ENCODE measurements around the gene UBE2E2.

Gene UBE2E2

GRCh38 chr3:23396746-23397145 lies 193.6 kb downstream of the UBE2E2 start:
- Histone ChIP-seq H3K4me3 (ENCODE audit: low read length in 2 of 2) (no peak overlapping the region), H3K4me1 (ENCODE audit: control insufficient read depth in 2 of 2, insufficient read depth in 2 of 2, low read length in 2 of 2) (no peaks in the 10 kb centered on the region), H3K36me3 (ENCODE audit: control insufficient read depth in 2 of 2, insufficient read depth in 2 of 2, low read length in 2 of 2) (no peaks in the 10 kb centered on the region), H3K27ac (ENCODE audit: low read depth in 2 of 2, low read length in 2 of 2) (no peak overlapping the region), H3K9me3 (ENCODE audit: control insufficient read depth in 2 of 2, low read length in 2 of 2) (no peaks in the 10 kb centered on the region), H3K9ac (ENCODE audit: low read depth in 1 of 2, low read length in 2 of 2) (no peak overlapping the region), H3K27me3 (ENCODE audit: control insufficient read depth in 2 of 2, insufficient read depth in 2 of 2, low read length in 2 of 2) (no peaks in the 10 kb centered on the region)

GRCh38 chr3:23399221-23399620 lies 196.1 kb downstream of the UBE2E2 start:
- H3K4me3 ChIP-seq (ENCODE audit: low read length in 2 of 2), result no peak overlapping the region

GRCh38 chr3:23402728-23403492 lies 199.8 kb downstream of the UBE2E2 start:
- H3K9me3 ChIP-seq (ENCODE audit: control insufficient read depth in 2 of 2, low read length in 2 of 2), result no peaks in the 10 kb centered on the region
- no peak overlapping the region for H3K27ac ChIP-seq (ENCODE audit: low read depth in 2 of 2, low read length in 2 of 2)
- no peak overlapping the region for H3K9ac ChIP-seq (ENCODE audit: low read depth in 1 of 2, low read length in 2 of 2)
- no peaks in the 10 kb centered on the region for H3K4me1 ChIP-seq (ENCODE audit: control insufficient read depth in 2 of 2, insufficient read depth in 2 of 2, low read length in 2 of 2)
- no peaks in the 10 kb centered on the region for H3K27me3 ChIP-seq (ENCODE audit: control insufficient read depth in 2 of 2, insufficient read depth in 2 of 2, low read length in 2 of 2)
- no peak overlapping the region for H3K4me3 ChIP-seq (ENCODE audit: low read length in 2 of 2)
- H3K36me3 ChIP-seq (ENCODE audit: control insufficient read depth in 2 of 2, insufficient read depth in 2 of 2, low read length in 2 of 2), result no peaks in the 10 kb centered on the region

More at GRCh38 chr3:23399221-23399620, 196.1 kb downstream of the UBE2E2 start:
- H3K27me3 ChIP-seq (ENCODE audit: control insufficient read depth in 2 of 2, insufficient read depth in 2 of 2, low read length in 2 of 2), result no peaks in the 10 kb centered on the region
- H3K4me1 ChIP-seq (ENCODE audit: control insufficient read depth in 2 of 2, insufficient read depth in 2 of 2, low read length in 2 of 2), result no peaks in the 10 kb centered on the region
- no peaks in the 10 kb centered on the region for H3K36me3 ChIP-seq (ENCODE audit: control insufficient read depth in 2 of 2, insufficient read depth in 2 of 2, low read length in 2 of 2)
- H3K9ac ChIP-seq (ENCODE audit: low read depth in 1 of 2, low read length in 2 of 2), result no peak overlapping the region
- H3K27ac ChIP-seq (ENCODE audit: low read depth in 2 of 2, low read length in 2 of 2), result no peak overlapping the region
- H3K9me3 ChIP-seq (ENCODE audit: control insufficient read depth in 2 of 2, low read length in 2 of 2), result no peaks in the 10 kb centered on the region

- no peaks in the 10 kb centered on the region for H3K27me3 ChIP-seq (ENCODE audit: control insufficient read depth in 2 of 2, insufficient read depth in 2 of 2, low read length in 2 of 2)
- no peaks in the 10 kb centered on the region for H3K4me1 ChIP-seq (ENCODE audit: control insufficient read depth in 2 of 2, insufficient read depth in 2 of 2, low read length in 2 of 2)
- H3K36me3 ChIP-seq (ENCODE audit: control insufficient read depth in 2 of 2, insufficient read depth in 2 of 2, low read length in 2 of 2), result no peaks in the 10 kb centered on the region
- H3K4me3 ChIP-seq (ENCODE audit: low read length in 2 of 2), result no peak overlapping the region
- no peaks in the 10 kb centered on the region for H3K9me3 ChIP-seq (ENCODE audit: control insufficient read depth in 2 of 2, low read length in 2 of 2)
- H3K9ac ChIP-seq (ENCODE audit: low read depth in 1 of 2, low read length in 2 of 2), result no peak overlapping the region
- no peak overlapping the region for H3K27ac ChIP-seq (ENCODE audit: low read depth in 2 of 2, low read length in 2 of 2)
Measured at GRCh38 chr3:23404246-23404645, 201.1 kb downstream of the UBE2E2 start.

- Histone ChIP-seq H3K27me3 (ENCODE audit: control insufficient read depth in 2 of 2, insufficient read depth in 2 of 2, low read length in 2 of 2) (no peaks in the 10 kb centered on the region), H3K4me1 (ENCODE audit: control insufficient read depth in 2 of 2, insufficient read depth in 2 of 2, low read length in 2 of 2) (no peaks in the 10 kb centered on the region), H3K4me3 (ENCODE audit: low read length in 2 of 2) (no peak overlapping the region), H3K36me3 (ENCODE audit: control insufficient read depth in 2 of 2, insufficient read depth in 2 of 2, low read length in 2 of 2) (no peaks in the 10 kb centered on the region), H3K27ac (ENCODE audit: low read depth in 2 of 2, low read length in 2 of 2) (no peak overlapping the region), H3K9me3 (ENCODE audit: control insufficient read depth in 2 of 2, low read length in 2 of 2) (no peaks in the 10 kb centered on the region), H3K9ac (ENCODE audit: low read depth in 1 of 2, low read length in 2 of 2) (no peak overlapping the region)
Measured at GRCh38 chr3:23405081-23405480, 202.0 kb downstream of the UBE2E2 start.

GRCh38 chr3:23406601-23407000 lies 203.5 kb downstream of the UBE2E2 start:
- Histone ChIP-seq H3K9ac (ENCODE audit: low read depth in 1 of 2, low read length in 2 of 2) (no peak overlapping the region), H3K9me3 (ENCODE audit: control insufficient read depth in 2 of 2, low read length in 2 of 2) (no peaks in the 10 kb centered on the region), H3K27me3 (ENCODE audit: control insufficient read depth in 2 of 2, insufficient read depth in 2 of 2, low read length in 2 of 2) (no peaks in the 10 kb centered on the region), H3K4me1 (ENCODE audit: control insufficient read depth in 2 of 2, insufficient read depth in 2 of 2, low read length in 2 of 2) (no peaks in the 10 kb centered on the region), H3K27ac (ENCODE audit: low read depth in 2 of 2, low read length in 2 of 2) (no peak overlapping the region), H3K36me3 (ENCODE audit: control insufficient read depth in 2 of 2, insufficient read depth in 2 of 2, low read length in 2 of 2) (no peaks in the 10 kb centered on the region), H3K4me3 (ENCODE audit: low read length in 2 of 2) (no peak overlapping the region)

GRCh38 chr3:23418026-23418425 lies 214.9 kb downstream of the UBE2E2 start:
- no peaks in the 10 kb centered on the region for H3K9me3 ChIP-seq (ENCODE audit: control insufficient read depth in 2 of 2, low read length in 2 of 2)
- H3K27ac ChIP-seq (ENCODE audit: low read depth in 2 of 2, low read length in 2 of 2), result no peak overlapping the region
- no peak overlapping the region for H3K9ac ChIP-seq (ENCODE audit: low read depth in 1 of 2, low read length in 2 of 2)
- H3K36me3 ChIP-seq (ENCODE audit: control insufficient read depth in 2 of 2, insufficient read depth in 2 of 2, low read length in 2 of 2), result no peaks in the 10 kb centered on the region
- H3K4me3 ChIP-seq (ENCODE audit: low read length in 2 of 2), result no peak overlapping the region
- no peaks in the 10 kb centered on the region for H3K4me1 ChIP-seq (ENCODE audit: control insufficient read depth in 2 of 2, insufficient read depth in 2 of 2, low read length in 2 of 2)
- no peaks in the 10 kb centered on the region for H3K27me3 ChIP-seq (ENCODE audit: control insufficient read depth in 2 of 2, insufficient read depth in 2 of 2, low read length in 2 of 2)

GRCh38 chr3:23421811-23422516 lies 218.8 kb downstream of the UBE2E2 start:
- Histone ChIP-seq H3K4me3 (ENCODE audit: low read length in 2 of 2) (no peak overlapping the region), H3K27ac (ENCODE audit: low read depth in 2 of 2, low read length in 2 of 2) (no peak overlapping the region), H3K27me3 (ENCODE audit: control insufficient read depth in 2 of 2, insufficient read depth in 2 of 2, low read length in 2 of 2) (no peaks in the 10 kb centered on the region)

GRCh38 chr3:23422517-23422851 lies 219.4 kb downstream of the UBE2E2 start:
- Histone ChIP-seq H3K9me3 (ENCODE audit: control insufficient read depth in 2 of 2, low read length in 2 of 2) (no peaks in the 10 kb centered on the region), H3K27ac (ENCODE audit: low read depth in 2 of 2, low read length in 2 of 2) (no peak overlapping the region), H3K4me3 (ENCODE audit: low read length in 2 of 2) (no peak overlapping the region), H3K27me3 (ENCODE audit: control insufficient read depth in 2 of 2, insufficient read depth in 2 of 2, low read length in 2 of 2) (no peaks in the 10 kb centered on the region), H3K36me3 (ENCODE audit: control insufficient read depth in 2 of 2, insufficient read depth in 2 of 2, low read length in 2 of 2) (no peaks in the 10 kb centered on the region), H3K4me1 (ENCODE audit: control insufficient read depth in 2 of 2, insufficient read depth in 2 of 2, low read length in 2 of 2) (no peaks in the 10 kb centered on the region), H3K9ac (ENCODE audit: low read depth in 1 of 2, low read length in 2 of 2) (no peak overlapping the region)

More at GRCh38 chr3:23421811-23422516, 218.8 kb downstream of the UBE2E2 start:
- Histone ChIP-seq H3K36me3 (ENCODE audit: control insufficient read depth in 2 of 2, insufficient read depth in 2 of 2, low read length in 2 of 2) (no peaks in the 10 kb centered on the region), H3K4me1 (ENCODE audit: control insufficient read depth in 2 of 2, insufficient read depth in 2 of 2, low read length in 2 of 2) (no peaks in the 10 kb centered on the region), H3K9me3 (ENCODE audit: control insufficient read depth in 2 of 2, low read length in 2 of 2) (no peaks in the 10 kb centered on the region), H3K9ac (ENCODE audit: low read depth in 1 of 2, low read length in 2 of 2) (no peak overlapping the region)

- H3K9ac ChIP-seq (ENCODE audit: low read depth in 1 of 2, low read length in 2 of 2), result no peak overlapping the region
- no peak overlapping the region for H3K27ac ChIP-seq (ENCODE audit: low read depth in 2 of 2, low read length in 2 of 2)
- H3K4me1 ChIP-seq (ENCODE audit: control insufficient read depth in 2 of 2, insufficient read depth in 2 of 2, low read length in 2 of 2), result no peaks in the 10 kb centered on the region
- no peaks in the 10 kb centered on the region for H3K36me3 ChIP-seq (ENCODE audit: control insufficient read depth in 2 of 2, insufficient read depth in 2 of 2, low read length in 2 of 2)
- no peaks in the 10 kb centered on the region for H3K9me3 ChIP-seq (ENCODE audit: control insufficient read depth in 2 of 2, low read length in 2 of 2)
- H3K27me3 ChIP-seq (ENCODE audit: control insufficient read depth in 2 of 2, insufficient read depth in 2 of 2, low read length in 2 of 2), result no peaks in the 10 kb centered on the region
- no peak overlapping the region for H3K4me3 ChIP-seq (ENCODE audit: low read length in 2 of 2)
Measured at GRCh38 chr3:23425410-23425809, 222.3 kb downstream of the UBE2E2 start.
